ENCODE results near the gene AGFG1.
"Not testable (repeated sequence)": the region's sequence is repeated elsewhere in the genome, so short reads cannot be mapped to it uniquely, and the experiment has no call there.

Gene AGFG1

DNA sequence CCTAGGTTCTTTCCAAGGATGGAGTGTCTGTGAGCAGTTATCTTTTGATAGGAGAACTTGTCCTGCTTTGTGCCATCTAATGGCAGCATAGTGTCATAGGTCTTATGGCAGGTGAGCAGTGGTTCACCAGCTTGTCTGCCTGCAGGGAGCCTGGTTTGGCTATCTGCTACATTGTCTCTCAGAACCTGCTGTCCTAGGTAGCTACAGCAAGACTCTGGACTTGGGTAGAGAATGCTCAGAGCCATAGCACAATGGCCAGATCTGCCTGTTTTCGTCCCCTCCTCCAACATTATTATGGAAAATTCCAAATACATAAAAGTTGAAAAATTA, 28.3 kb downstream of the AGFG1 start:
- DNase-seq = no peak

DNA sequence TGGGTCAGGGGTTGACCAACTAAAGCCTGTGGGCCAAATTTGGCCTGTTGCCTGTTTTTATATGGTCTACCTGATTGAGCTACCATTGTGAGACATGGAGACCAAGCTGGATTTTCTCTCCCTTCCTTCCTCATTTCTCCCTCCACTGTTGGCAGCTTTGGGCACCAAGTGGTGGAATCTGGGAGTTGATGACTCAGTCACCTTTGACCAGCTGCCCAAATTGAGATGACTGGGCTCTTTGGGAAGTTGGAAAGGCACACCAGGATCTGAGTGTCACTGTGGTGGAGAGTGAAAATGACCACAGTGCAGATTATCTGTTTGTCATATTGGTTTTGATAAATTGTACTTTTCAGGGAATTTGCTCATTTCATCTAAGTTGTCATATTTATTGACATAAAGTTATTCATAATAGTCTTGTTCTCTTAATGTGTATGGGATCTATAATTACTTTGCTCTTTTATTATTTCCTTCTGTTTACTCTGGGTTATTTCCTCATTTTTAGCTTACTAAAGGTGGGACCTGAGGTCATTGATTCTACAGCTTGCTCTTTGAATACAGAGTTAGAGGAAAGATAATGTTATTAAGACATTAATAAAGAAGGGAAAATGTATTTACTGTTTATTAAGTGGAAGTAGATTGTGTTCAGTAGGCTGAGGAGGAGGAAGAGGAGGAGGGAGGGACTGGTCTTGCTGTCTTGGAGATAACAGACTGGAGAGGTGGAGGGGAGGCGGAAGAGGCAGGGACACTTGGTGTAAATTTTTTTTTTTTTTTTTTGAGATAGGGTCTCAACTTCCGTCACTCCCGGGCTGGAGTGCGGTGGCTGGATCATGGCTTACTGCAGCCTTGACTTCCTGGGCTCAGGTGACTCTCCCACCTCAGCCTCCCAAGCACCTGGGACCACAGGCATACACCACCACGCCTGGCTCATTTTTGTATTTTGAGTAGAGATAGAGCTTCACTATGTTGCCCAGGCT, 31.8 kb downstream of the AGFG1 start:
- DNase-seq = peak; percentile 66

DNA sequence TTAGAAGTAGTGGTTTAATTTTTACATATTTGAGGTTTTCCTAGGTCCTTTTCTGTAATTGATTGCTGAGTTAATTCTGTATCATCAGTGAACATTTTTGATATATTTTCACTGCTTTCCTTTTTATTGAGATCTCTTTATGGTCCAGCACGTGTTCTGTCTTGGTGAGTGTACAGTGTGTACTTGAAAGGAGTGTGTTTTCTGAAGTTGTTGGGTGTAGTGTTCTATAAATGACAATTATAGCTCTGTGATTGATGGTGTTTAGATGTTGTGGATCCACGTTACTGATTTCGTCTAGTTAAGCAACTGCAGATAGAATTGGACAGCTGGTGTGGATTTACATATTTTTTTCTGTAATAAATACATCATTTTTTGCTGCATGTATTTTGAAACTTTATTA, 32.7 kb downstream of the AGFG1 start:
- no peak for DNase-seq

DNA sequence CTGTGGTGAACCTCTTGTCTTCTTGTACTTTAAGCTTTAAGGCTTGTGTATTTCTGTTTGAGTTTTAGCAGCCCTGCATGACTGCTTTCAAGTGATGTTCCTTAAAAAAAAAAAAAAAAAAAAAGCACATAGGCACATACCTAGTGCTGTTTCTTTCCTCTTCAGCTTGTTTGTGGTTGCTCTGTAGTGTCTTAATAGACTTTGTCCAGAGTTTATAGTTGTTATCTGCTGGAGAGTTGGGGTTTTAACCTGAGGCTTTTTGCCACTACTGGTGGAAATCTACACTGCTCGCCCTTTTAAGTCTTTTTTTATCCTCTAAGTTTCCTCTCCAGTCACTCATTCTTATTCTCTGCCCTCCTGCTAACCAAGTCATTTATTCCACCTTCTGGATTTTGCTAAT, 34.5 kb downstream of the AGFG1 start:
- peak; percentile 24 for DNase-seq

DNA sequence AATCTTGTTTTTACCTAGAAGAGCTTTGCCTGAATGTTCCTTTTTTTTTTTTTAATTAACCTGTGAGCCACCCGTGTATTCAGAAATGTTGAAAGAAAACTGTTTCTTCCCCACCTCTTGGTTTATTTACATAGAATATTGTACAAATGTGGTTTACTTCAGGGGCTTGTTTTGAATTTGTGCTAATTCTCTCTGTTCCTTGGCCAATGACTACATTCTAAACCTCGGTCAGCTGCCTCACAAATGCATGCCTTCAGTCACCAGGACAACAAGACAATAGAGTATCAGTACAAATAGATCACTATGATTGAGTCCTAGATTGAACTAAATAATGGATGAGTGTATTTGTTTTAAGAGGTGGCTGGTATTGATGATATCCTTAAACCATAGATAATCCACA, 36.0 kb downstream of the AGFG1 start:
- no peak for DNase-seq

DNA sequence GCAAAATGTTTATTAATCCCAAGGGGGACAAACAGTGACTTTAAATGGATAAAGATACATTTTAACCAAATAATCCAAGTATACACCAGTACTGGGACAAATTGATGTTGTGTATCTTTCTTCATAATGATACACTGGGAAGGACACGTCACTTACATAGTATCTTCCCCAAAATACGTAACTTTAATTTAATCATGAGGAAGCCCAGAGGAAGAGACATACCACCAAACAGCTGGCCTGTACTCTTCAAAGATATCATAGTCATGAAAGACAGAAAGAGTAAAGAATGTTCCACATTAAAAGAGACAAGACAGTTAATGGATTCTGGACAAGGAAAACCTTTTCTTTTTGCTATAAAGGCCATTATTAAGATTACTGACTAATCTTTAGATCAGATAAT, 37.1 kb downstream of the AGFG1 start:
- peak; percentile 51 for DNase-seq

DNA sequence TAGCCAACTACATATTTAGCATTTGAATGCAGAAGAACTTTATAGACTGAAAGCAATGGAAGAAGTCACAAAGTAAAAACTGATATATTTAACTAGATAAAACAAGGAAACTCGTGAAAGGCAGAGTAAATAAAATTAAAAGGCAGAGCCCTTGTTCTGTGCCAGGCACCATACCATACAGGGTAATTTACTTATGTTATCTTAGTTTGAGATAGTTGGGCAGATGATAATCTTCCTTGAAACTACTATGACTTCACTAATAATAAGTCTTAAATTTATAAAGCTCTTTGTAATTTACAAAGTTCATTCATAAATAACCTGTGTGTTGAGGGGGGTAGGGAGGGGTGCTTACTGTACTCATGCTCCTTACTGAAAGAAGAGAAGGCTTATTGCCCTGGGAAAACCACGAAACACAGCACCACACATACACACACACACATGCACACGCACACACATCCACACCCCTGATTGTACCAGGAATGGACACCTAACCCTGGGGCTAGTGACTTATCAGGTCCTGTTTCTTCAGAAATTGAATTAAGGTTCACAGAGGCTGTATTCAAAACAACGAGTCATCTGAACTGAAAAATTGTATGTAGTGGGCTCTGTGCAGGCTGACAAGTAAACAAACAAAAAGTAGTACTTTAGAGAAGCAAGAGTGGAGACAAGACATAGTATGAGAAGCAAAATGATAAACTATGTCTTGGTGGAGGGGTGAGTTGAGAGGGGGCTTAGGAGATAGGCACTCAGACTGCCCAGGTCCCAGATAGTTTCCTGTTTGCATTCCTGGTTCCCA, 38.1 kb downstream of the AGFG1 start:
- DNase-seq = peak; percentile 54

DNA sequence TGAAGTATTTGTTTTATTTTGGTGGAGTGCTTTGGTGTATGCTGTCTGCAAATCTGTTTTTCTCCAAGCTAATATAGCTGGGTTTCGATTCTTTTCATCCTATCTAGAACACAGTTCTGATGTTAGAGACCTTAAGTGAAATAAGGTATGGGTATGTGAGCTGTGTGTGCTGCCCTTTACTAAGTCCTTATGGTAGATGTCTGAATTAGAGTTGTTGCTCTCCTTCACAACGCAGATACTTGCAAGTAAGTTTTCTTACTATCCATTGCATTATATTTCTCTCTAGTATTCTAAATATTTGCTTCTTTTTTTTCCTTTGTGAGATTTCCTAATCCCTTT, 38.6 kb downstream of the AGFG1 start:
- DNase-seq = peak; percentile 54

DNA sequence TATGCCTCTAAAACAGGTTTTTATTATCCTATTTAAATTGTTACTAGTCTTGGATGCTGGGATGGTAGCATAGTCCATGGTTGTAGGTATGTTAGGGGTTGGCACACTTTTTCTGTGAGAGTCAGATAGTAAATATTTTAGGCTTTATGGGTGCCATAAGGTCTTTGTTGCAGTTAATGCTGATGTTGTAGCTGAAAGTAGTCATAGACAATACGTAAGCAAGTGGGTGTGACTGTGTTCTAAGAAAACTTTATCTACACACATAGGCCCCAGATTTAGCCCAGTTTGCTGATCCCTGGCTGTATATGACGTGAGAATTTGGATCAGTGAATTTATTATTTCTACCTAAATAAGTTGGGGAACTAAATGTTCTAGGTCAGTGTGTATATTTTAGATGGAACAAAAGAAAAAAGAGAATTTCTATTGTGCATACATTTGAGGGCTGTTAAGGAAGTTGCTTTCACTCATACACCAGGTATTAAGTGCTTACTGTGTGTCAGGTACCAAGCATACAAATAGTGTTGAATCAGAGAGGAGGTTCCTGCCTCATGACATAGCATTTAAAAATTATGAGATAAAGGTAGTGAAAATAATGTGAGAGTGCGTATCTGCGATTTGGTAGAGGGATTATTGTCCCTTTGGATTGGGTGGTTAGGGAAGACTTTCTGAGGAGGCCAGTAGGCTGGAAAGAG, 39.4 kb downstream of the AGFG1 start:
- DNase-seq = peak; percentile 68

DNA sequence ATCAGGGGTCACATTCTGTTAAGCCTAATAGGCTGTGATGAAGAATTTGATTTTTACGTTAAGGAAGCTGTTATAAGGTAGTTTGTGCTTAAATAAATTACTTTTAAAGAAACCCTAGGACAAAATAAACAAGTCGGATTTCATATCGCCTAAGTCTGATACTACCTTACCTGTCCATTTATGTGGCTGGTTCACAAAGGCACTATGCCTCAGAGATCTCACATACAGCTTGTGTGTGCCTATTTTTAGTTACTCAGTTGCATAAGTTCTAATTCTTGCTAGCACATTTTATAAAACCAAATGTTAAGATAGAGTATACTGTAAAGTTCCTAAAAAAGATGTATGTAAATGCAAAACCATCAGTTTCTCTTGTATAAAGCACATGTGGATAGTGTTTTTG, 40.0 kb downstream of the AGFG1 start:
- no peak for DNase-seq

DNA sequence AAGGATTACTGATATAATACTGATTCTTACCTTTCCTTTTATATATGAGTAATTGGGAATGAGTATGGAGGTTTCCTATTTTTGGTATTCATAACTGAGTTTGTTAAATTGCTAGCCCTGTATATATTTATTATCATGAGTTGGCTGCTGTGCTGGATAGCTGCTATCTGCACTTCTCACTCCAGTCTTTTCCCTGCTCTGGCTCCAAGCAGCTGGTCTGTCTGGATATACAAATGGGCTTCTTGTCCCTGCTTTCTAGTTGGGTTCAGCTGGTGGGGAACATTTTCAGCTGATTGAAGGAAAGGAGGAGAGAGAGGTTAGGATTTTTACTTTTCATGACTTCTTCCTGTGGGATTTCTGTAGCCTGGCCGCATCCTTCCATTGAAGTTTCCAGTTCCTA, 41.2 kb downstream of the AGFG1 start:
- no peak for DNase-seq

DNA sequence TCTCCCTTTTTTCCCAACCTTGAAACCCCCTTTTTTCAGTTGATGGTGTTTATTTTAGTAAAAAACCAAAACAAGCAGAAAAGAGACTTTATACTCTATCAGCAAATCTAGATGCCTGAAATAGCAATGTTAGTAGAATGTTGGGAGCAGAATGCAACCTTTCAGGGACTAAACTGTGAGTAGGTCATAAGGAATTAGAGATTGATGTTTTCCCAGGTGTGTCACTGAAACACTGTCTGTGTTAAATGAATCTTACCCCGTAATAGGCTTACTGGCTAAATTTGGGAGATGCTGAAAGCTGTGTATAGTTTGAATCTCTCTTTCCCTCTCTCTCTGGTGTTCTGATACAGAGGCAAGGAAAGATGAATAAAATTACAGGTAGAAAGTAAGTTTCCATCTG, 43.8 kb downstream of the AGFG1 start:
- no peak for DNase-seq

DNA sequence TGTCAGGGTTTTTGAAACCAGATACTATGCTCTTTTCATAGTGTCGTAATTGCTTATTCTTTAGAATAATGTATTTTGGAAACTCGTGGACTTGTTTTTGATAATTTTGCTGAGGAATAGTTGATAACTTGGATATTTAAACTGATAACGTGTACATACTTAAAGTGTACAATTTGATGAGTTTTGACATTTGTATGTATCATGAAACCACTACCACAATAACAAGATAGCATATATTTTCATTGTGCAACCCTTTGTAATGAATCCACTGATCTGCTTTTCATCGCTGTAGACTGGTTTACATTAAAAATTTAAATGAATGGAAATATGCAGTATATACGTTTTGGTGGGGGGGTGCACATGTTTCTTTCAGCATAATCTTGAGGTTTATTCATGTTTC, 45.8 kb downstream of the AGFG1 start:
- DNase-seq = no peak

DNA sequence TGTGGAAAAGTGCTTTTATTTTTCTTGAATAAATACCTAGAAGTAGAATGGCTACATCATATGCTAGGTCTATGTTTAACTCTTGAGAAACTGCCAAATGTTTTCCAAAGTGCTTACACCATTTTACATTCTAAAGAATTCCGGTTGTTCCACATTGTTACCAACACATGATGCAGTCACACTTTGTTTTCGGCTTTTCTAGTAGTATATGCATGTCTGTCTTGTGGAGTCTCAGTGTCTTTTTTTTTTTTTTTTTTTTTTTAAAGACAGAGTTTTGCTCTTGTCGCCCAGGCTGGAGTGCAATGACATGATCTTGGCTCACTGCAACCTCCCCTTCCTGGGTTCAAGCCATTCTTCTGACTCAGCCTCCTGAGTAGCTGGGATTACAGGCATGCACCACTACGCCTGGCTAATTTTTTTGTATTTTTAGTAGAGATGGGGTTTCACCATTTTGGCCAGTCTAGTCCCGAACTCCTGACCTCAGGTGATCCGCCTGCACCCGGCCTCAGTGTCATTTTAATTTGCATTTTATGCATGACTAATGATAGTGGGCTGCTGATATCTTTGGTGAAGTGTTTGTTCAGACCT, 46.4 kb downstream of the AGFG1 start:
- not testable (repeated sequence) for DNase-seq

DNA sequence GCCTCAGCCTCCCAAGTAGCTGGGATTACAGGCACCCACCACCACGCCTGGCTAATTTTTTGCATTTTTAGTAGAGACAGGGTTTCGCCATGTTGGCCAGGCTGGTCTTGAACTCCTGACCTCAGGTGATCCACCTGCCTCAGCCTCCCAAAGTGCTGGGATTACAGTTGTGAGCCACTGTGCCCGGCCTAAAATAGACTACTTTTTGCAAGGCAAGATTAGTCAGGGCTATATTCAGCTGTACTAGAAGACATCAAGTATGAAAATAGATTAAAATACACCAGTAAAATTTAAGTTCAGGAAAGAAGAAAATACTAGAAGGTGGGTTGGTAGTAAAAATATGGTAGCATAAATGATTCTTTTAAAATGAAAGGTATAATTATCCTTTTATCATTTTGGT, 49.2 kb downstream of the AGFG1 start:
- not testable (repeated sequence) for DNase-seq

DNA sequence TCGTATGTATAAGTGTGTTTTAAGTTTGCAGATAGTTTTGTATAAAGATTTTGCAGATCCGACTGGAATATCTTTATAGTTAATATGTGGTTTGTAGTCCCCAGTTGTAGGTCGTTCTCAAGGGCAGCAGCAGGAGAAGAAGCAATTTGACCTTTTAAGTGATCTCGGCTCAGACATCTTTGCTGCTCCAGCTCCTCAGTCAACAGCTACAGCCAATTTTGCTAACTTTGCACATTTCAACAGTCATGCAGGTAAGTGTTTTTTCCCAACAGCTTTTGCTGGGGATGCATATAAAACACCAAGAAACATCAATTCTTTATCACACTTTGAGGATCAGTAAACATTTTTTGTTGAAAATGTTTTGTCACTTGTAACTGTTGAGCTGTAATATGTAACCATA, 52.7 kb downstream of the AGFG1 start:
- no peak for DNase-seq

DNA sequence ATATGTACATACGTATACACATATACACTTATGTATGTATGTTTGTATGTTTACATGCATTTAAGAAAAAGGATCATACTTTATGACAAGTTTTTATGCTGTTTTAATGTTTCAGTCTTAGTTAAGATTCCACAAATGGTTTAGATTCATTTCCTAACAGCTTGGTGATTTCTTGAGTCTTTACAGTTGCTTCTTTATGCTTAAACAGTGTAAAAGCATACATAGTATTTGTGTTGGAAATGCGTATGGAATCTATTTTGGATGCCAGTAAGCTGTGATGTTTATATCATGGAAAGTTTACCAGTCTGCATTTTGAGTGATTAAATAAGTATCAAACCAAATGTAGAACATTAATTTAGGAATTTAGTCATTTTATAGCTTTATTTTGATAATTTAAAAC, 55.4 kb downstream of the AGFG1 start:
- DNase-seq = no peak

DNA sequence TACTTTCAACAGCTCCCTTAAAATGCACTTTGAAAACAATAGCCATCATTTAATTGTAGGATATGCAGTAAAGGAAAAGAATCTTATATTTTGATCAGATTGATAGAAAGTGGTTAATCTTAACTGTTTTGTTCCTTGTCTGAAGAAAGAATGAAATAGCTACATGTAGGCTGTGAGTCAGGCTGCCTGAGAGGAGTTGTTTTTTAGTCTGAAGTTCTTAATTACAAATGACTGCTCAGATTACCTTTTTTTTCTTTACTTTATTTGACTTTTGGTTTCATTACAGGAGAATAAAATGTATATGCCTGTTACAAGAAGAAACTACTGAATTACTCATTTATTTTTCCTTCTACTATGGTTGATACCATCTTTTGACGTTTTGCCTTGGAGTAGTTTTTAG, 56.8 kb downstream of the AGFG1 start:
- DNase-seq = no peak

DNA sequence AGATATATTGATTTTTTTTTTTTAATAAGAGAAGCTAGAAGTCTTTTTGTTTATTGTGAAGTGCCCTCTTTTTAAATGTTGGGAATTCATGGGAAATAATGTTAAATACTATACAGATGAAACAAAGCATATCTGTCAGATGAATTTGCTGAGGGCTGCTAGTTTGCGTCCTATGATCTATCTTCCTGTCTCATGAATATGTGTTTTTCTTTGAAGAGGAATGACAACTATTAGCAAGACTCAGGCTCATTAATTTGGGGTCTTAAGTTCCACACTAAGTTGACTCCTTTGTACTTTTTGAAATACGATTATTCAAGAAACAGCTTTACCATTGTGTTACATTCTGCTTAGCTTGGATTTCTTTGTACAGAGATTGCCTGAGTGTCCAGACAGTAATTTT, 57.9 kb downstream of the AGFG1 start:
- no peak for DNase-seq

DNA sequence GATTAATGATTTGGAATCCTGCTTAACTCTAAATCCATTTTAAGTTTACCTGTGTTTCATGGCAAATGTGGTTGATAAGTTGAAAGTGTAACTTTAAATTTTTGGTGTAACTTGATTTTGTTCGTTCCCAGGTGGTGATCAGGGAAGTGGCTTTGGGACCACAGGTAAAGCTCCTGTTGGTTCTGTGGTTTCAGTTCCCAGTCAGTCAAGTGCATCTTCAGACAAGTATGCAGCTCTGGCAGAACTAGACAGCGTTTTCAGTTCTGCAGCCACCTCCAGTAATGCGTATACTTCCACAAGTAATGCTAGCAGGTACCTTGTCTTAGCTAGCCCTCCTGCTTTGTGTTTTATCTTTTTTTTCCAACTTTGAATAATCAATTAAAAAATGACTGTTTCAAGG, 62.8 kb downstream of the AGFG1 start:
- no peak for DNase-seq

DNA sequence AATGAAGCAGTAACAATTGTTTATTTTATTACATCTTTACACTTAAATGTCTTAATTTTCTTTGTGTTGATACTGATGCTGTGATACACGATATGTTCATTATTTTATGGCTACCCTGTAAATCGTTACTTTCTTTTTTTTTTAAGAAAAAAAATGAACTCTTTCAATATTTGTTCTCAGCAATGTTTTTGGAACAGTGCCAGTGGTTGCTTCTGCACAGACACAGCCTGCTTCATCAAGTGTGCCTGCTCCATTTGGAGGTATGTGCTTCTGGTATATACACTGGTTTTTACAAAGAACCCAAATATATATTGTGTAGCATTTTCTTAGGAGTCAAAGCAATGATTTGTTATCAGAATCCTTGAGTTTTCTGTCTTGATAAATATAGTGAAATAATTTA, 64.5 kb downstream of the AGFG1 start:
- DNase-seq = no peak

DNA sequence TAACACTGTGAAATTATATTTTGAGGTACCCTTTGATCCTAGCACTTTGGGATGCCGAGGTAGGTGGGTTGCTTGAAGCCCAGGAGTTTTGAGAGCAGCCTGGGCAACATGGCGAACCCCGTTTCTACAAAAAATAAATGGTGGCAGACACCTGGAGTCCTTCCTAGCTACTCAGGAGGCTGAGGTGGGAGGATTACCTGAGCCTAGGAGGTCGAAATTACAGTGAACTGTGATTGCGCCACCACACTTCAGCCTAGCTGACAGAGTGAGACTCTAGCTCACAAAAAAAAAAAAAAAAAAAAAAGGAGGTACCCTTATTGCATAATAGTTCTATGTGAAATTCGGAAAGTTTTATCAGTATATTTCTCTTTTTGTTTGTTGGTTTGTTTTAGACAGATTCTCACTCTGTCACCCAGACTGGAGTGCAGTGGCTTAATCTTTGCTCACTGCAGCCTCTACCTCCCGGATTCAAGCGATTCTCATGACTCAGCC, 67.6 kb downstream of the AGFG1 start:
- no peak for DNase-seq

DNA sequence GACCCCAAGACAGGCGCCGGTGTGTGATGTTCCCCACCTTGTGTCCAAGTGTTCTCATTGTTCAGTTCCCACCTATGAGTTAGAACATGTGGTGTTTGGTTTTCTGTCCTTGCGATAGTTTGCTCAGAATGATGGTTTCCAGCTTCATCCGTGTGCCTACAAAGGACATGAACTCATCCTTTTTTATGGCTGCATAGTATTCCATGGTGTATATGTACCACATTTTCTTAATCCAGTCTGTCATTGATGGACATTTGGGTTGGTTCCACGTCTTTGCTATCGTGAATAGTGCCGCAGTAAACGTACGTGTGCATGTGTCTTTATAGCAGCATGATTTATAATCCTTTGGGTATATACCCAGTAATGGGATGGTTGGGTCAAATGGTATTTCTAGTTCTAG, 68.4 kb downstream of the AGFG1 start:
- not testable (repeated sequence) for DNase-seq

All from OCI-M1 (cell line).